Astrocyte (in vitro differentiated cells and primary cell): Measurements from ENCODE around the gene FSD1. TPM values are rescaled to one million over a fixed set of nuclear protein-coding genes. Genes with fewer than 3 reads are reported as not detected.
"Not testable (repeated sequence)": the region's sequence is repeated elsewhere in the genome, so short reads cannot be mapped to it uniquely, and the experiment has no call there.

Experiments used
- DNase-seq: peaks from one replicate; pipeline ENCODE4 v3.0.0-alpha.2; 2010; ENCODE audit warnings: low read depth
- FAIRE-seq: peaks from 2 replicates; lab custom pipeline; 2011; peaks lifted over from hg19 to GRCh38; lab: Jason Lieb, UNC
- H2AFZ ChIP-seq: 2 replicates; pipeline ENCODE4 v1.6.0; 2012; ENCODE audit warnings: low read depth, low read length, inconsistent platforms
- H3K27ac ChIP-seq: 2 replicates; pipeline ENCODE4 v1.5.1; 2011; ENCODE audit warnings: low read depth, low read length, inconsistent platforms
- H3K27me3 ChIP-seq: 2 replicates; pipeline ENCODE4 v1.6.0; 2011; ENCODE audit warnings: low read length, inconsistent platforms; ENCODE audit not compliant: insufficient read depth
- H3K36me3 ChIP-seq: 2 replicates; pipeline ENCODE4 v1.5.1; 2011; ENCODE audit warnings: low read length, inconsistent platforms; ENCODE audit not compliant: insufficient read depth
- H3K4me1 ChIP-seq: 2 replicates; pipeline ENCODE4 v1.5.1; 2011; ENCODE audit warnings: low read length, inconsistent platforms; ENCODE audit not compliant: insufficient read depth
- H3K4me2 ChIP-seq: 2 replicates; pipeline ENCODE4 v1.6.0; 2012; ENCODE audit warnings: low read length, inconsistent platforms
- H3K4me3 ChIP-seq: 2 replicates; pipeline ENCODE4 v1.5.1; 2011; ENCODE audit warnings: low read depth, mild to moderate bottlenecking, low read length, inconsistent platforms; ENCODE audit not compliant: insufficient read depth
- H3K79me2 ChIP-seq: 2 replicates; pipeline ENCODE4 v1.6.0; 2012; ENCODE audit warnings: mild to moderate bottlenecking, low read length, inconsistent platforms; ENCODE audit not compliant: insufficient read depth
- H3K9ac ChIP-seq: 2 replicates; pipeline ENCODE4 v1.6.0; 2012; ENCODE audit warnings: mild to moderate bottlenecking, low read length, inconsistent platforms
- H3K9me3 ChIP-seq: 2 replicates; pipeline ENCODE4 v1.5.1; 2012; ENCODE audit warnings: low read depth, mild to moderate bottlenecking, low read length, inconsistent platforms; ENCODE audit not compliant: insufficient read depth
- H4K20me1 ChIP-seq: 2 replicates; pipeline ENCODE4 v1.6.0; 2012; ENCODE audit warnings: low read length, inconsistent platforms; ENCODE audit not compliant: insufficient read depth
- H3K27ac Mint-ChIP-seq: one replicate; pipeline ENCODE4 v1.8.0; 2021; ENCODE audit warnings: mild to moderate bottlenecking, mixed read lengths; ENCODE audit not compliant: unreplicated experiment
- H3K27me3 Mint-ChIP-seq: one replicate; pipeline ENCODE4 v1.8.0; 2021; ENCODE audit warnings: low read depth, mixed read lengths; ENCODE audit not compliant: unreplicated experiment
- H3K36me3 Mint-ChIP-seq: one replicate; pipeline ENCODE4 v1.8.0; 2021; ENCODE audit warnings: low read depth, mixed read lengths; ENCODE audit not compliant: unreplicated experiment
- H3K4me1 Mint-ChIP-seq: one replicate; pipeline ENCODE4 v1.8.0; 2021; ENCODE audit warnings: low read depth, mixed read lengths; ENCODE audit not compliant: unreplicated experiment
- H3K4me3 Mint-ChIP-seq: one replicate; pipeline ENCODE4 v1.8.0; 2021; ENCODE audit warnings: mild to moderate bottlenecking, moderate library complexity, mixed read lengths; ENCODE audit not compliant: unreplicated experiment
- H3K9me3 Mint-ChIP-seq: one replicate; pipeline ENCODE4 v1.8.0; 2021; ENCODE audit warnings: mild to moderate bottlenecking, mixed read lengths; ENCODE audit not compliant: unreplicated experiment
- CTCF ChIP-seq: IDR thresholded peaks from 2 replicates; pipeline ENCODE4 v1.5.1; 2011; ENCODE audit warnings: low read depth, mild to moderate bottlenecking, inconsistent platforms, low read length, moderate library complexity; ENCODE audit not compliant: insufficient read depth
- EZH2 ChIP-seq: IDR thresholded peaks from 2 replicates; pipeline ENCODE4 v1.6.1; 2012; ENCODE audit warnings: mild to moderate bottlenecking, low read length, inconsistent platforms; ENCODE audit not compliant: insufficient read depth
- total RNA-seq: library from RNA; stranded (reverse); gene quantifications from 2 replicates; pipeline ENCODE4 v1.2.1, GENCODE V29; 2021

The FSD1 gene
- total RNA-seq, 1 donor from 2014 or later = 15.1 TPM

GRCh38 chr19:4327877-4328242 is 23.5 kb downstream of the FSD1 start:
- H3K4me3 Mint-ChIP-seq = peak overlapping the region; percentile 71
- Histone ChIP-seq H2AFZ (no peak overlapping the region), H3K27ac (no peak overlapping the region), H3K4me2 (peak overlapping the region; percentile 29), H3K9me3 (no peaks in the 10 kb centered on the region), H3K9ac (no peak overlapping the region), H3K36me3 (no peaks in the 10 kb centered on the region), H3K79me2 (no peaks in the 10 kb centered on the region), H3K4me3 (peak overlapping the region; percentile 7), H3K4me1 (peaks cover 3% of the 10 kb centered on the region), H4K20me1 (no peaks in the 10 kb centered on the region), H3K27me3 (no peaks in the 10 kb centered on the region)
- no peak for FAIRE-seq
- no peaks in the 10 kb centered on the region for H3K9me3 Mint-ChIP-seq
- TF ChIP-seq CTCF (no peak), EZH2 (no peak)
- H3K4me1 Mint-ChIP-seq = peaks cover 2% of the 10 kb centered on the region
- DNase-seq = no peak
- no peaks in the 10 kb centered on the region for H3K27me3 Mint-ChIP-seq
- peak overlapping the region; percentile 24 for H3K27ac Mint-ChIP-seq
- H3K36me3 Mint-ChIP-seq = peaks cover 3% of the 10 kb centered on the region

DNA sequence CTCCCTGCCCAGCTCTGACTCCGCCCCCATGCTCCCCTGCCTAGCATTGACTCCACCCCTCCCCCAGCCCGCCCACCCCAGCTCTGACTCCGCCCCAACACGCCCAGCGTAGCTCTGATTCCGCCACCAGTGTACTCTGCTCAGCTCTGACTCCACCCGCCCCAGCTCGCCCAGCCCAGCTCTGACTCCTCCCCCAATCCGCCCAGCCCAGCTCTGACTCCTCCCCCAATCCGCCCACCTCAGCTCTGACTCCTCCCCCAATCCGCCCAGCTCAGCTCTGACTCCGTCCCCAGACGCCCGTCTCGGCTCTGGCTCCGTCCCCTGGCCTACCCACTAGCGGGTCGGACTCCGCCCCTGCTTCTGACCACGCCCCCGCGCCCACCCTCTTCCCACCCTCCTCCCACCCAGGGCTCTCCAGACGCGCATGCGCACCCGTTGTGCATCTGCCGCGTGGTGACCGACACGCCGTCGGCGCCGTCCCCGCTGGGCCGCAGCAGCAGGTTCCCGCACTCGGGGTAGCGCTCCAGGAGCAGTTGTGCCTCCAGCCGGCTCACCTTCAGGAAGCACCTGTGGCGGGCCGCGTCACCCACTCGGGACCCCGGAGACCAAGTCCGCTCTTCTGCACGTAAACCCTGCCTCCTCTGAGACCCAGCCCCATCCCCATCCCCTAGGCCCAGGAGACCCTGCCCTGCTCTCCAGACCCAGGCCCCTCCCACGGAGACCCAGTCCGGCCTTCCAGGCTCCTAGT is 24.0 kb downstream of the FSD1 start:
- Mint-ChIP-seq H3K4me3 (peak overlapping the region; percentile 82), H3K4me1 (peaks cover 2% of the 10 kb centered on the region), H3K9me3 (no peaks in the 10 kb centered on the region), H3K27ac (no peak overlapping the region), H3K36me3 (peaks cover 3% of the 10 kb centered on the region), H3K27me3 (no peaks in the 10 kb centered on the region)
- no peaks in the 10 kb centered on the region for H3K9me3 ChIP-seq
- peak overlapping the region; percentile 57 for H3K9ac ChIP-seq
- FAIRE-seq (no peak), DNase-seq (peak; percentile 51)
- no peaks in the 10 kb centered on the region for H3K27me3 ChIP-seq
- H3K4me2 ChIP-seq = peak overlapping the region; percentile 84
- H3K4me3 ChIP-seq = peak overlapping the region; percentile 49
- no peaks in the 10 kb centered on the region for H4K20me1 ChIP-seq
- no peaks in the 10 kb centered on the region for H3K36me3 ChIP-seq
- H3K79me2 ChIP-seq = no peaks in the 10 kb centered on the region
- peak overlapping the region; percentile 85 for H2AFZ ChIP-seq
- H3K27ac ChIP-seq = no peak overlapping the region
- peaks cover 3% of the 10 kb centered on the region for H3K4me1 ChIP-seq
- TF ChIP-seq CTCF (no peak), EZH2 (no peak)

- H3K9me3 ChIP-seq, H3K27me3 ChIP-seq, H4K20me1 ChIP-seq, H3K27me3 Mint-ChIP-seq, H3K36me3 ChIP-seq, H3K27ac Mint-ChIP-seq, DNase-seq, FAIRE-seq, H3K36me3 Mint-ChIP-seq, H3K79me2 ChIP-seq, H3K9me3 Mint-ChIP-seq, H3K27ac ChIP-seq, H3K4me1 Mint-ChIP-seq, H3K4me1 ChIP-seq: not testable (repeated sequence)
- peak overlapping the region; percentile 84 for H3K4me2 ChIP-seq
- H2AFZ ChIP-seq = peak overlapping the region; percentile 85
- peak overlapping the region; percentile 49 for H3K4me3 ChIP-seq
- peak overlapping the region; percentile 57 for H3K9ac ChIP-seq
- H3K4me3 Mint-ChIP-seq = peak overlapping the region; percentile 82
These were observed 24.7 kb downstream of the FSD1 start for GRCh38 chr19:4328991-4329681.
